Kidney epithelial cell (primary cell): ENCODE data around the gene SFMBT1. TPM values are rescaled to one million over a fixed set of nuclear protein-coding genes. Genes with fewer than 3 reads are reported as not detected.

Experiments used
- DNase-seq: peaks from one replicate; pipeline ENCODE4 v3.0.0-alpha.2; 2010; ENCODE audit warnings: low read depth
- H3K27me3 ChIP-seq: 2 replicates; pipeline ENCODE4 v1.6.0; 2011; ENCODE audit warnings: low read length; ENCODE audit not compliant: control insufficient read depth, insufficient read depth
- H3K36me3 ChIP-seq: 2 replicates; pipeline ENCODE4 v1.5.1; 2011; ENCODE audit warnings: low read length; ENCODE audit not compliant: control insufficient read depth, insufficient read depth
- H3K4me3 ChIP-seq: 2 replicates; pipeline ENCODE4 v1.5.1; 2011; ENCODE audit warnings: low read depth, mild to moderate bottlenecking, control low read depth, low read length
- total RNA-seq: library from RNA; depleted of rRNA; stranded (reverse); fragments of >200 nt; gene quantifications from 2 replicates; pipeline ENCODE4 v1.2.3, GENCODE V29; 2015
- TF ChIP-seq, protein P1 (sequence below): IDR thresholded peaks from 2 replicates; pipeline ENCODE4 v1.5.1; 2011; ENCODE audit warnings: mild to moderate bottlenecking, moderate library complexity, low read length, control low read depth, inconsistent platforms; ENCODE audit not compliant: insufficient read depth, poor library complexity, severe bottlenecking

SFMBT1 gene
- total RNA-seq, 1 donor from 2014 or later = 15.6 TPM

DNA sequence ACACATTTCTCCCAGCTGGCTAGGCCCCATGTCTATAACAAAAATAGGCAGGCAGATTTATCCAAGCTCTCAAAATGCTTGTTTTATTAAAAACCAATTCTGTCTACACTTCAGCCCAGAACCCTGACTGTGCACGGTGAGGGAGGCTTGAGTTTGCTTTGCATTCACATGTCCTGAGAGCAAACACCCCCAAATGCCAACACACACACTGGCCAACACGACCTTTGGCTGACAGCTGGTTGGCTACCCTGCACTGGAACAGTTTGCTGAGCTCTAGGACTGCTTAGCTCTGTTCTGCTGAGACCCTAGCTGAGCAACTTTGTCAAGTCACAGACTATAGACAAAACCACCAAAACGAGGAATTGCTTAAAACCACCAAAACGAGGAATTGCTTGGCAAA lies 152.2 kb downstream of the SFMBT1 start:
- Histone ChIP-seq H3K36me3 (no peaks in the 10 kb centered on the region), H3K4me3 (no peak overlapping the region), H3K27me3 (no peaks in the 10 kb centered on the region)
- TF ChIP-seq, protein P1, sequence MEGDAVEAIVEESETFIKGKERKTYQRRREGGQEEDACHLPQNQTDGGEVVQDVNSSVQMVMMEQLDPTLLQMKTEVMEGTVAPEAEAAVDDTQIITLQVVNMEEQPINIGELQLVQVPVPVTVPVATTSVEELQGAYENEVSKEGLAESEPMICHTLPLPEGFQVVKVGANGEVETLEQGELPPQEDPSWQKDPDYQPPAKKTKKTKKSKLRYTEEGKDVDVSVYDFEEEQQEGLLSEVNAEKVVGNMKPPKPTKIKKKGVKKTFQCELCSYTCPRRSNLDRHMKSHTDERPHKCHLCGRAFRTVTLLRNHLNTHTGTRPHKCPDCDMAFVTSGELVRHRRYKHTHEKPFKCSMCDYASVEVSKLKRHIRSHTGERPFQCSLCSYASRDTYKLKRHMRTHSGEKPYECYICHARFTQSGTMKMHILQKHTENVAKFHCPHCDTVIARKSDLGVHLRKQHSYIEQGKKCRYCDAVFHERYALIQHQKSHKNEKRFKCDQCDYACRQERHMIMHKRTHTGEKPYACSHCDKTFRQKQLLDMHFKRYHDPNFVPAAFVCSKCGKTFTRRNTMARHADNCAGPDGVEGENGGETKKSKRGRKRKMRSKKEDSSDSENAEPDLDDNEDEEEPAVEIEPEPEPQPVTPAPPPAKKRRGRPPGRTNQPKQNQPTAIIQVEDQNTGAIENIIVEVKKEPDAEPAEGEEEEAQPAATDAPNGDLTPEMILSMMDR = no peak
- no peak for DNase-seq

DNA sequence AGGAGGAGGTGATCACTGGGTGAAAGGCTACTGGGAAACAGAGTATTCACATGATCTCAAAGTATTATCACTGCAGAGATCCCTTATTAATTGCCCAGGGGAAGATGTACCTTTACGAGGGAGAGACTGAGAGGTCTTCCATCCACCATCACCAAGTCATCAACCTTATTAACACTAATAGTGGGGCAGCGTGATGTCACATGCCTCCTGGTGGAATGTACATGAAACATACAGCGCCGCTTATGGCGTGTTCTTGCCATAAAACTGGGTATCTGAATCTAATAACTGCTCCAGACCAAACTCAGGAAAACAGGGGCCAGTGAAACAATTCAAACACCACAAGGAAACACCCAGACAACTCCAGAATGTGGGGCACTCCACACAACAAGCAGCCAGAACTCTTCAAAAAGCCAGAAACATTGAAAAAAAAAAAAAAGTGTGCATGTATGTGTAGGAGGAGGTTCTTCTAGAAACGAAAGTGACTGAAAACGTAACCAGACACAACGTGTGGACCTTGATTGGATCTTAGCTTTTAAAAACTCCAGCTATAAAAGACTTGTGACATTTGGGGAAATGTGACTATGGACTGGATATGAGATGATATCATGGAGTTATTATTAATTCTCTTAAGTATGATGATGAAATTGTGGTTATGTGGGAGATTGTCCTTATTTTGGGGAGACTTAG lies 153.1 kb downstream of the SFMBT1 start:
- H3K36me3 ChIP-seq = no peaks in the 10 kb centered on the region
- H3K4me3 ChIP-seq = no peak overlapping the region
- no peak for DNase-seq

DNA sequence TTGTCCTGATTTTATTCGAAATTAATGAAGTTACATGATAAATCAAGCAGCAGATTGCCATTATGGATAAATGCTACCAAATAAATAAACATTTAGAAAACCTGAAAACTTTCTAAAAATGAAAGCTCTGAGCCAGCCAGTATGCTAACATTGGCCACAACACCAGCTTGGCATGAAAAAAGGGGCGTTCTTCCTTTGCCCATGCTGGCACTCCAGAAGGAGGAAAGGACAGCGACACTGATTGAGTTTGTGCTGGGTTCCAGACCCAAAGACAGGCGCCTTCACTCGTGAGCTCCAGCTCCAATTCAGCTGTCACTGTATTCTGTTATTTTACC lies 153.6 kb downstream of the SFMBT1 start:
- H3K36me3 ChIP-seq = no peaks in the 10 kb centered on the region
- H3K4me3 ChIP-seq = no peak overlapping the region
- TF ChIP-seq, protein P1 = no peak
- no peaks in the 10 kb centered on the region for H3K27me3 ChIP-seq
- DNase-seq = no peak

More for the DNA sequence above, 153.1 kb downstream of the SFMBT1 start:
- TF ChIP-seq, protein P1 = no peak
- H3K27me3 ChIP-seq = no peaks in the 10 kb centered on the region

DNA sequence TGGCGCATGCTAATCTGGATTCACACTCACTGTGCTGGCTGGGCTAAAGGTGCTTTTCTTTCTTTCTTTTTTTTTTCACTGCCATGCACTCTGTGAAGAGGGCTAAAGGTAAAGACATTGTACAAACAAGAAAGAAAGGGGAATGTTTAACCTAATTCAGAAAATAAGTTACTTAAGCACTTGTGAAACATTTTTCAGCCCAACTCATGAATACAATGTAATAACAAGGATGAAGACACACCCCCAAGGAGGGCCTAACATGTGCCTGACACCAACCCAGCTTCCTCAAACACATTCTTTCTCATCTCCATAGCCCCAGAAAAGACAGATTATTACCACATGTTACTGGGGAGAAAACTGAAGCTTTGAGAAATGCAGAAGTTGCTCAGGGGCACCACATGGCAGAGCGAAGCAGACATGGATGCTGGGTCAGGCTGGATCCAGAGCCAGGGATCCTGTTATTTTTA lies 154.2 kb downstream of the SFMBT1 start:
- H3K4me3 ChIP-seq = no peak overlapping the region
- H3K36me3 ChIP-seq = no peaks in the 10 kb centered on the region
- H3K27me3 ChIP-seq = no peaks in the 10 kb centered on the region
- DNase-seq = no peak
- TF ChIP-seq, protein P1 = no peak

DNA sequence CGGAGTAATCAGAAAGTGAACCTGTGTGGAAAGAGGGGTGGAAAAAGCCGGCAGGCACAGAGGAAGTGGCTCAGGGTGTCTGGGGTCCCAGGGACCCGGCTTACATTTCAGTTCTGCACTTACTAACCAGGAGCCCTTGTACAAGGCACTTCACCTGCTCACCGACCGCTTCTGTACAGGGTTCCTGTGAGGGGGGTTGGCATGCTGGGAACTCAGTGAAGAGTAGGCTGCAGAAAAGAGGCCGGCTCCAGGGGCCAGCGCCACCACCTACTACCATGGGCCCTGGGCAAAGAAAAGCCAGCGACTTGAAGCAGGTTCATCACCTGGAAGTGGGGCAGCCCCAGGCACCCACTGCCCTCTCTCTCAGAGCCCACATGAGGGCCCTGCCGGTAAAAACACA lies 154.7 kb downstream of the SFMBT1 start:
- H3K4me3 ChIP-seq = no peak overlapping the region
- DNase-seq = no peak
- TF ChIP-seq, protein P1 = no peak
- no peaks in the 10 kb centered on the region for H3K36me3 ChIP-seq
- H3K27me3 ChIP-seq = no peaks in the 10 kb centered on the region

DNA sequence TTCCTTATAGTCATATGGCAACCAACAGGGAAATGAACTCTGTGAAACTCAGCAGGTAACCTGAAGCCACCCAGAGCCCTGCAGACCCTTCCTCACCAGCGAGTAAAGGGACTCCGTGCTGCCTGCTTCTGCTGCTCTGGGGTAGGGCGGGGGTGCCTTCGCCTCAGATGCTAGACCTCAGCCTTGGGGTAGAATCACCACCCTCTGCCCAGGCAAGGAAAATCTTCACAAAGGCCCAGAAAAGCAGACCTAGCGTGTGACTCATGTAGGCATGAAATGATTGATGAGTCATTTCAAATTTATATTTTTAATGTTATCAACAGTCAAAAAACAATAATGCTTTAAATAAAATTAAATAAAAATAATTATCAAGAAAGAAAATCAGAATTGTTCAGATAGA lies 155.1 kb downstream of the SFMBT1 start:
- TF ChIP-seq, protein P1 = no peak
- H3K4me3 ChIP-seq = no peak overlapping the region
- no peaks in the 10 kb centered on the region for H3K27me3 ChIP-seq
- no peak for DNase-seq
- no peaks in the 10 kb centered on the region for H3K36me3 ChIP-seq
